IPS-18c (cell line): ENCODE measurements around the gene CSN2.

Experiments used
- H3K4me3 ChIP-seq: 2 replicates; pipeline ENCODE4 v1.7.0; 2013; ENCODE audit warnings: low read depth, mild to moderate bottlenecking, low read length, moderate library complexity; ENCODE audit not compliant: insufficient read depth
- H3K9me3 ChIP-seq: one replicate; pipeline ENCODE4 v1.6.1; 2013; ENCODE audit warnings: mild to moderate bottlenecking, low read length, moderate library complexity; ENCODE audit not compliant: control insufficient read depth, insufficient read depth

Gene CSN2

GRCh38 chr4:69920874-69921273, 44.7 kb downstream of the CSN2 start:
- Histone ChIP-seq H3K4me3 (no peak overlapping the region), H3K9me3 (no peaks in the 10 kb centered on the region)

GRCh38 chr4:69910016-69910782, 55.3 kb downstream of the CSN2 start:
- Histone ChIP-seq H3K4me3 (no peak overlapping the region), H3K9me3 (no peaks in the 10 kb centered on the region)

GRCh38 chr4:69909195-69909594, 56.3 kb downstream of the CSN2 start:
- H3K9me3 ChIP-seq: no peaks in the 10 kb centered on the region
- H3K4me3 ChIP-seq: no peak overlapping the region

GRCh38 chr4:69907151-69907550, 58.4 kb downstream of the CSN2 start:
- no peak overlapping the region for H3K4me3 ChIP-seq
- no peaks in the 10 kb centered on the region for H3K9me3 ChIP-seq
